DMS 273 (cell line): ENCODE results near the gene SOBP.
A peak's percentile ranks its signal among the peaks of the same experiment; 100 is the strongest.
"Not testable (repeated sequence)": the region's sequence is repeated elsewhere in the genome, so short reads cannot be mapped to it uniquely, and the experiment has no call there.

Experiments
- DNase-seq: peaks from one replicate; lab custom pipeline; 2025; ENCODE audit not compliant: unreplicated experiment; lab: John Stamatoyannopoulos, UW

The SOBP gene, protein sequence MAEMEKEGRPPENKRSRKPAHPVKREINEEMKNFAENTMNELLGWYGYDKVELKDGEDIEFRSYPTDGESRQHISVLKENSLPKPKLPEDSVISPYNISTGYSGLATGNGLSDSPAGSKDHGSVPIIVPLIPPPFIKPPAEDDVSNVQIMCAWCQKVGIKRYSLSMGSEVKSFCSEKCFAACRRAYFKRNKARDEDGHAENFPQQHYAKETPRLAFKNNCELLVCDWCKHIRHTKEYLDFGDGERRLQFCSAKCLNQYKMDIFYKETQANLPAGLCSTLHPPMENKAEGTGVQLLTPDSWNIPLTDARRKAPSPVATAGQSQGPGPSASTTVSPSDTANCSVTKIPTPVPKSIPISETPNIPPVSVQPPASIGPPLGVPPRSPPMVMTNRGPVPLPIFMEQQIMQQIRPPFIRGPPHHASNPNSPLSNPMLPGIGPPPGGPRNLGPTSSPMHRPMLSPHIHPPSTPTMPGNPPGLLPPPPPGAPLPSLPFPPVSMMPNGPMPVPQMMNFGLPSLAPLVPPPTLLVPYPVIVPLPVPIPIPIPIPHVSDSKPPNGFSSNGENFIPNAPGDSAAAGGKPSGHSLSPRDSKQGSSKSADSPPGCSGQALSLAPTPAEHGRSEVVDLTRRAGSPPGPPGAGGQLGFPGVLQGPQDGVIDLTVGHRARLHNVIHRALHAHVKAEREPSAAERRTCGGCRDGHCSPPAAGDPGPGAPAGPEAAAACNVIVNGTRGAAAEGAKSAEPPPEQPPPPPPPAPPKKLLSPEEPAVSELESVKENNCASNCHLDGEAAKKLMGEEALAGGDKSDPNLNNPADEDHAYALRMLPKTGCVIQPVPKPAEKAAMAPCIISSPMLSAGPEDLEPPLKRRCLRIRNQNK

GRCh38 chr6:107489636-107490565 is at the start of gene SOBP:
Gene SOBP, plus strand, starts transcription at chr6:107490117. Its CDS starts 500 bp downstream, at chr6:107490617.
- peak; percentile 92 for DNase-seq

DNA sequence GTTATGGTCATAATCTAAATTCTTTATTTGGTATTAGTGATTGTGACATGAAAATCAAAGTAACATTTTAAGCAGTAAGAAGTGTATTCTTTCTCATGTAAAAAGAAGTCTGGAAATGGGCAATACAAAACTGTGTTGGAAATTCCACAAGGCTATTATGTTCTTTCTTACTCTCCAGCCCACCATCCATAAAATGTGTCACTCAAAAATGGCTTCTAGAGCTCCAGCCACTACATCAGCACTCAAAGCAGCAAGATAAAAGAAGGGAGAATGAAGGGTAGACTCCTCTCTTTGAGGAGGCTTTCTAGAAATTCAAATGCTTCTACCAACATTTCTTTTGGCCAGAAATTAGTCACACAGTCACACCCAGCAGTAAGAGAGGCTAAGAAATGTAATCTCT is 49.0 kb upstream of the SOBP start:
- DNase-seq: no peak

GRCh38 chr6:107441682-107442081 is 48.2 kb upstream of the SOBP start:
- no peak for DNase-seq

DNA sequence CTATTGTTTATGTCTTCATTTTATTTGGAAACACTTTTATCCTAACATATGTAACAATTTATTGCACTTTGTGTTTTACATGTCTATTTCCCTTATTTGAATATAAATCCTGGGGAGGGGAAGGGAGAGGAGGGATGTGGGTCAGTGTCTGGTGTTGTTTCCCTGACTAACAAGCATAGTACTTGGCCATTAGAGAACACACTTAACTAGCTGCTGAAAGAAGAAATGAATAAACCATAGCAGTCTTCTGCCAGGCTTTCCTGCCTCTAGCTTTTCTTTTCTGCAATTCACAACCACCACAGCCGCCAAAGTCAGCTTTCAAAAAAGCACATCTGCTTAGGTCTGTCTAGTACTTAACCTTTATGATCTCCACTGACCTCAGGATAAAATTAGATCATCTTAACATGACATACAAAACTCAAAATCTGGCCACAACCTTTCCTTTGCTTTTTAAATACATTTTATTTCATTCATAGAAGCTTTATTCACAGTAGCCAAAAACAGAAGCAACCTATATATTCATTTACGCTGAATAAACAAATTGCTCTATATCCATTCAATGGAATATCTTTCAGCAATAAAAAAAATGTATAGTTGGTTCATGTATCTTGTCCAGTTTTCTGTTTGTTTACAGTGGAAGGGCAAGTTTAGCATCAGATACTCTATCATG is 46.8 kb upstream of the SOBP start:
- DNase-seq: no peak

GRCh38 chr6:107443608-107444267 is 46.2 kb upstream of the SOBP start:
- DNase-seq: no peak

GRCh38 chr6:107444277-107444676 is 45.6 kb upstream of the SOBP start:
- no peak for DNase-seq

- peak; percentile 10 for DNase-seq
These were observed 42.2 kb upstream of the SOBP start for GRCh38 chr6:107447663-107448216.

- DNase-seq: no peak
These were observed 41.1 kb upstream of the SOBP start for GRCh38 chr6:107448776-107449175.

GRCh38 chr6:107458672-107459282 is 31.1 kb upstream of the SOBP start:
- DNase-seq: peak; percentile 71

DNA sequence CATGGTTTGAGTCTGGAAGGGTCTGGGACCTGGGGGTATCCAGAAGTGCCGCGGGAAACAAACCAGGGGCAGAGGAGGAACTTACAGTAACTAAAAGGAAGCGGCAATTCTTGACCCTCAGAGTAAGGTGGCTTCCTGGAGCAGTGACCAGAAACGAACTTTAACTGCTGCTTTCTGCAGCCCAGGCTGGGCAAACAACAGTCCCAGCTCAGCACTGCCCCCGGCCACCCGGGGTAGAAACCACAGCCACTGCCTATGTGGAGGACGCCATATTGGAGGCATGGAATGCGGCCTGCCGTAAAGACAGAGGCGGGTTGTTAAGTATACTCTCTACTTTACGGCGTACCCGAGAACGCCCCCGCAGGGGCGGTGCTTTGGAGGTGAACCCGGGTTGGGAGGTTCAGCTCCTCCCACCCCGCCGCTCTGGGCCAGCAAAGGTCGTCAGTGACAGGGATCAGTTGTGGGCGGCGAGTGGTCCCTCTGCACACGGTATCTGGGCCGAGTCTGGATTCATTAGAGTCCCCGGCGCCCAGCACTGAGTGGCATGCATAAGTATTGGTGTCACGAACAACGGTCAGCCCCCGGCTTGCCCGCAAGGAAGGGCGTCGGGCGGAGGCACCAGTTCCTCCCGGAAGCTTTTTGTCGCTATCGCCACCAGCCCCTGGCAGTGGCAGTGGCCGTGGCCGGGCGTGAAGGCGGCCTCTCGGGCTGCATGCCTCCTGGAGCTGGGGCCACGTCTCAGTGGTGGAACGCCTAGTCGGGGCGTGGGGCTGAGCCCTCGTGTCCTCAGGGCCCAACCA is 30.4 kb upstream of the SOBP start, which contains the start of gene PDSS2:
TSS of gene PDSS2 (minus strand) at position 282 of the 800 bp plus-strand sequence. CDS start at position 3, 279 bp downstream.
- peak; percentile 100 for DNase-seq

DNA sequence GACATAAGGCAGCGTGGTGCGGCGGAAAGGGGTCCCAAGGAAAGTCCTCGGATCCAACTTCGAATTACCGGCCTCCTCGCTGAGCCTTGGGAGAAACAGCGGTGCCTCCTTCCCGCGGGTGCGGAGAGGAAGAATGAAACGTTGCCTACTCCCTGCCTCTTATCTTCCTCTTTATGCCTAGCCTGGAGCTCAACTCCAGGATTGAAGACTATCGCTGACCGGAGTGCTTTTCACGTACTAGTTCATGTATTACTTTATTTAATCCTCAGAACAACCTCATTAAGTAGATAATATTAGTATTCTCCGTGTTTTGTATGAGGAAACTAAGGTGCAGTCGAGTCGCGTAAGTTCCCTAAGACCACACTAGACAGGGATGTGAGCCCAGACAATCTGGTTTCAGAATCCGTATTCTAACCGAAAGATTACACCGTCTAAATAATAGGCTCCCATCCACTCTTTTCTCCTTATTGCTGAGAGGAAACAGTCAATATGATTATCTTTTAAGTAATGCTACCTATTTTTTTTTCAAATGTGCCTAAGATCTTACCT is 29.8 kb upstream of the SOBP start:
- peak; percentile 44 for DNase-seq

- no peak for DNase-seq
These were observed 23.9 kb upstream of the SOBP start for GRCh38 chr6:107466062-107466461.

DNA sequence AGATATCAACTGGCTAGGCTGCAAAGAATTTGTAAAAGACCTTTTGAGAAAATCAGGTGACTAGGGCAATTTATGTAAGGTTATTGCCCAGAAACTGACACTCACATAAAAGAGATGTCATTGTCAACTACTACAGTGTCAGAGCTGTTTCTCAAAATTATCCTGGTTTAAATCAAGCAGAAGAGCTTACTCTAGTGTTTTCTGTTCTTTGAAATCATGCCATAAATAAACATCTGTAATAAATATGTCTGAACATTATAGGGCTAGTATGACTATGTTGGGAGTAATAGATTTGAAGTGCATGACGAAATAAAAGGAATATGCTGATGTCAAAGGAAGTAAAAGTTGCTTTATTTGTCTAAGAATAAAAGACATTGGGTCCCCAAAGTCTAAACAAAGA is 19.6 kb upstream of the SOBP start:
- no peak for DNase-seq

DNA sequence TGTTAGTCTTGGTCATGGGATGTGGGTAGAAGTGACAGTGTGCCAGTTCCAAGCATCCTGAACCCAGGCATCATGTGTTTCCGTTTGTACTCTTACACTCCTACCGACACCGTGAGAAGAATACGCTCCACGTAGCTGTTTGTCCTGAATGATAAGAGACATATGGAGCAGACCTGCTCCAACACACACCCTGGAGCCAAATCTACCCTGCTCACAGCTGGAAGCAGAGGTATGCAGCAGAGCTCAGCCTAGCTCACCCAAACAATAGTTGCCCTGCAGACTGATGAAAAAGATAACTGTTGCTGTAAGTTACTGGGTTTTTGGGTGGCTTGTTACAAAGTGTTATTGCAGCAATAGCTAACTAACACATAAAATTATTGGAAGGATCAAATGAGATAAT is 16.3 kb upstream of the SOBP start:
- DNase-seq: peak; percentile 49

- not testable (repeated sequence) for DNase-seq
These were observed 14.6 kb upstream of the SOBP start for GRCh38 chr6:107475360-107475759.

- DNase-seq: not testable (repeated sequence)
These were observed 14.1 kb upstream of the SOBP start for GRCh38 chr6:107475826-107476225.

DNA sequence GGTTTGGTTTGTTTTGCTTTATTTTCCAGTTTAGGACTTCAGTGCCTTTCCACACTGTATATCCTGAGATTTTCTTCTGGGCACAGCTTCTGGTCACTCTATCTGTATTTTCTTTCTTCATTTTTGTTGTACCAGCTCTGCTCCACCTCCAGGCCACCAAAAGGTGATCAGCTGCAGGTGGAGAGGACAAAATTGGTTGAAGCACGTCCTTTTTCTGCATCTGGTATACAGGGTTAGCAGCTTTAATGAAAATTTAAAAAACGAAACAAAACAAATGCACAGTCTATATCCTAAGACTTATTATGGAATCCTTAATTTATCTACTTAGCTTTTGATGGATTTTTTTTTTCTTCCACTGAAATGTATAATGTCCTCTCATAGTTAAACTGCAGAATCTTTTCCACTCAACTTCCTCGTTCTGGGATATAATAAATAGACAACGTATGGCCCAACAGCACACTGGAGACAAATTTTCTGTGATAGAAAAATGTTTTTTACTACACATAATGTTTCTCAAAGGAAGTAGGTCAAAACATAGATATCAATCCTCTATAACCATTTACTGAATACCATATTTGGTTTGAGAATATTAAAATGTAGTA is 10.7 kb upstream of the SOBP start:
- no peak for DNase-seq
